HL-60 (cell line): ENCODE data around the gene FGGY.

Experiments
- DNase-seq, 2 experiments: peaks; one replicate each; pipeline ENCODE4 v3.0.0-alpha.2; 2010 to 2020; ENCODE audit warnings: low read depth in 1 of 2, low spot score in 1 of 2
- H3K27ac ChIP-seq: fragments of 250-450 bp; sonication (Bioruptor Pico); replicated peaks from 2 replicates; pipeline ENCODE4 v1.5.1; 2020; ENCODE audit warnings: mild to moderate bottlenecking, moderate library complexity
- H3K27me3 ChIP-seq: fragments of 250-450 bp; sonication (Bioruptor Pico); 2 replicates; pipeline ENCODE4 v1.5.1; 2021; ENCODE audit warnings: mild to moderate bottlenecking, moderate library complexity; ENCODE audit not compliant: insufficient read depth, poor library complexity, severe bottlenecking
- H3K4me3 ChIP-seq: replicated peaks from 2 replicates; pipeline ENCODE4 v1.5.1; 2011; ENCODE audit warnings: mild to moderate bottlenecking, control low read depth, low read length; ENCODE audit not compliant: insufficient read depth
- GABPA ChIP-seq: IDR thresholded peaks from 2 replicates; pipeline ENCODE4 v1.6.1; 2012; ENCODE audit warnings: low read depth
- POLR2AphosphoS5 ChIP-seq: IDR thresholded peaks from 2 replicates; pipeline ENCODE4 v1.6.1; 2012; ENCODE audit warnings: low read depth
- SPI1 ChIP-seq: IDR thresholded peaks from 2 replicates; pipeline ENCODE4 v1.6.1; 2012; ENCODE audit warnings: low read depth, mild to moderate bottlenecking, borderline replicate concordance
- TF ChIP-seq, protein P1 (sequence below): IDR thresholded peaks from one replicate; pipeline ENCODE4 v1.5.1; 2011; ENCODE audit warnings: low read length, control low read depth, inconsistent platforms; ENCODE audit not compliant: insufficient read depth
- TF ChIP-seq, protein P2 (sequence below): IDR thresholded peaks from 2 replicates; pipeline ENCODE4 v1.6.1; 2012; ENCODE audit warnings: low read depth; ENCODE audit not compliant: insufficient replicate concordance

The FGGY gene

DNA sequence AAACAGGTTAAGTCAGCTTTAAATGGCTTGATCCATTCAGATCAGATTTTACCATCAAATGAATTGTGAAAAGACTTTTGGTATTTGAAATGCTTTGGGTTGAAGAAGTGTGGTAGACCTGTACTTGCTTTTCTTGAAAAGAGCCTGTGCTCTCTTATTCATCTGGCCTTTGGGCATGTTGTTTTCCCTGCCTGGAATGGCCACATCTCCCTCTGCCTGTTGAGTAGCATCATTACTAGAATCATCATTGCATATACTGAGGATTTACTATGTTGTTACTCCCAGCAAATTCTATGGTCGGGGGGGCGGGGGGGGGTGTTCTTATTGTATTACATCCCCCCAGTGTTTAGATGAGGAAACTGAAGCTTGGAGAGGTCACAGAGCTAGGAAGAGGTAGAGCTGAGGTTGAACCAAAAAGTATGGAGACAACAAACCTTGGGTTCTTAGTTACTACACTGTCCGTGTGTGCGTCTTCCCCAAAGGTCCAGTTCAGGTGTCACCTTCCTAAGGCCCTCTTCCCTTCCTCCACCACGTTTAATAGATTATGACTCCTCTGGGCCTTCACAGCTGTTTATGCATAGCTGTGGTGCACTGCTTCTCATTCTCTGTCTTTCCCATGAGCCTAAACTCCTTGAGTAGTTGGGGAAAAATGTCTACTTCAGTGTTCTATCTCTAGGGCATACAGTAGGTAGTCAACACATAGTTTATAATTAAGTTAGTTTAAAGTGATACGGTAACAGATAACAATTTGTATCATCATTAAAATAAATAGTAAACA is 271.5 kb downstream of the FGGY start:
- no peak for DNase-seq
- no peak overlapping the region for H3K4me3 ChIP-seq
- TF ChIP-seq, protein P1, sequence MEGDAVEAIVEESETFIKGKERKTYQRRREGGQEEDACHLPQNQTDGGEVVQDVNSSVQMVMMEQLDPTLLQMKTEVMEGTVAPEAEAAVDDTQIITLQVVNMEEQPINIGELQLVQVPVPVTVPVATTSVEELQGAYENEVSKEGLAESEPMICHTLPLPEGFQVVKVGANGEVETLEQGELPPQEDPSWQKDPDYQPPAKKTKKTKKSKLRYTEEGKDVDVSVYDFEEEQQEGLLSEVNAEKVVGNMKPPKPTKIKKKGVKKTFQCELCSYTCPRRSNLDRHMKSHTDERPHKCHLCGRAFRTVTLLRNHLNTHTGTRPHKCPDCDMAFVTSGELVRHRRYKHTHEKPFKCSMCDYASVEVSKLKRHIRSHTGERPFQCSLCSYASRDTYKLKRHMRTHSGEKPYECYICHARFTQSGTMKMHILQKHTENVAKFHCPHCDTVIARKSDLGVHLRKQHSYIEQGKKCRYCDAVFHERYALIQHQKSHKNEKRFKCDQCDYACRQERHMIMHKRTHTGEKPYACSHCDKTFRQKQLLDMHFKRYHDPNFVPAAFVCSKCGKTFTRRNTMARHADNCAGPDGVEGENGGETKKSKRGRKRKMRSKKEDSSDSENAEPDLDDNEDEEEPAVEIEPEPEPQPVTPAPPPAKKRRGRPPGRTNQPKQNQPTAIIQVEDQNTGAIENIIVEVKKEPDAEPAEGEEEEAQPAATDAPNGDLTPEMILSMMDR: no peak
- no peak for TF ChIP-seq GABPA
- H3K27ac ChIP-seq: no peak overlapping the region
- H3K27me3 ChIP-seq: no peaks in the 10 kb centered on the region

DNA sequence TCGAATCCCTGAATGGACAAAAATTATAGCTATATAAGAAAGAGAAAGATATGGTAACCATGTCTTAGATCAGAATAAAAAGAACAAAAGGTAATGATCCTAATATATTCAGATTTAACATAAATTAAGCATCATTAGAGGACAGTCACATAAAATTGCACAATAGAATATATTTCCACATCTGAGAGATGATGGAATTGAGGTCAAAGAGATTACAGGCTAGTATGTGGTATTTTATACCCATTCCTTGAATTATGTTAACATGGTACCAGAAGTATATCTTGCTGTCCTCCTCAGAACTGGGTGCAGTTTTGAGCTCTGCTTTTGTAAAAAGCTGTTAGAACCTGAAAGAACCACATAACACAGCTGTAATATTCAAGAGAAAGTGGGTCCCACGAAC is 272.3 kb downstream of the FGGY start:
- Histone ChIP-seq H3K27ac (no peak overlapping the region), H3K27me3 (no peaks in the 10 kb centered on the region)

DNA sequence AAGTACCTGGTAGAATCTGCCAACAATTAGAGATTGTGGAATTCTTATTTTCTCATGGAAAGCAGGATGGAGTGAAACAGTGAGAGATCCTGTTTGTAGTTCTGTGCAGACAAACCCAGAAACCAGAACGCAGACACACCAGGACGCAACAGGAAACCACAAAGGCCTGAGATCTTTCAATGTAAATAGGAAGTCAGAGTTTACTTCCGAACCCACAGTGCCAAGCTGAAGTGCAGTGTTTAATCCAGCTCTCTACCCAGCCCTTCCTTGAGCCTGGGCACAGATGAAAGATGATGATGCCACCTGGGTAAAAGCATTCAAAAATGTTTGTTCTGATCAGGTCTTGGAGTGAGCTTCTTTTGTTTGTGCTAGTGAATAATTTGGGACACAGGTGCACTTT is 273.6 kb downstream of the FGGY start:
- peak; percentile 55 to 80 for DNase-seq

More for the DNA sequence above, 272.3 kb downstream of the FGGY start:
- H3K4me3 ChIP-seq: no peak overlapping the region
- TF ChIP-seq, protein P1: no peak
- TF ChIP-seq, protein P2, sequence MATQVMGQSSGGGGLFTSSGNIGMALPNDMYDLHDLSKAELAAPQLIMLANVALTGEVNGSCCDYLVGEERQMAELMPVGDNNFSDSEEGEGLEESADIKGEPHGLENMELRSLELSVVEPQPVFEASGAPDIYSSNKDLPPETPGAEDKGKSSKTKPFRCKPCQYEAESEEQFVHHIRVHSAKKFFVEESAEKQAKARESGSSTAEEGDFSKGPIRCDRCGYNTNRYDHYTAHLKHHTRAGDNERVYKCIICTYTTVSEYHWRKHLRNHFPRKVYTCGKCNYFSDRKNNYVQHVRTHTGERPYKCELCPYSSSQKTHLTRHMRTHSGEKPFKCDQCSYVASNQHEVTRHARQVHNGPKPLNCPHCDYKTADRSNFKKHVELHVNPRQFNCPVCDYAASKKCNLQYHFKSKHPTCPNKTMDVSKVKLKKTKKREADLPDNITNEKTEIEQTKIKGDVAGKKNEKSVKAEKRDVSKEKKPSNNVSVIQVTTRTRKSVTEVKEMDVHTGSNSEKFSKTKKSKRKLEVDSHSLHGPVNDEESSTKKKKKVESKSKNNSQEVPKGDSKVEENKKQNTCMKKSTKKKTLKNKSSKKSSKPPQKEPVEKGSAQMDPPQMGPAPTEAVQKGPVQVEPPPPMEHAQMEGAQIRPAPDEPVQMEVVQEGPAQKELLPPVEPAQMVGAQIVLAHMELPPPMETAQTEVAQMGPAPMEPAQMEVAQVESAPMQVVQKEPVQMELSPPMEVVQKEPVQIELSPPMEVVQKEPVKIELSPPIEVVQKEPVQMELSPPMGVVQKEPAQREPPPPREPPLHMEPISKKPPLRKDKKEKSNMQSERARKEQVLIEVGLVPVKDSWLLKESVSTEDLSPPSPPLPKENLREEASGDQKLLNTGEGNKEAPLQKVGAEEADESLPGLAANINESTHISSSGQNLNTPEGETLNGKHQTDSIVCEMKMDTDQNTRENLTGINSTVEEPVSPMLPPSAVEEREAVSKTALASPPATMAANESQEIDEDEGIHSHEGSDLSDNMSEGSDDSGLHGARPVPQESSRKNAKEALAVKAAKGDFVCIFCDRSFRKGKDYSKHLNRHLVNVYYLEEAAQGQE: no peak
- TF ChIP-seq GABPA (no peak), POLR2AphosphoS5 (no peak), SPI1 (no peak)
- DNase-seq: no peak

More for the DNA sequence above, 273.6 kb downstream of the FGGY start:
- TF ChIP-seq SPI1: peak; percentile 85
- TF ChIP-seq, protein P2: no peak
- no peak for TF ChIP-seq GABPA
- TF ChIP-seq, protein P1: no peak
- peak; percentile 43; the same call in 1 of the 2 replicates for TF ChIP-seq POLR2AphosphoS5
- Histone ChIP-seq H3K27me3 (no peaks in the 10 kb centered on the region), H3K27ac (no peak overlapping the region; the same call in 1 of the 2 replicates), H3K4me3 (no peak overlapping the region)
